GM12878 (cell line): ENCODE results near the gene PLPP3. TPM values are rescaled to one million over a fixed set of nuclear protein-coding genes. Genes with fewer than 3 reads are reported as not detected.
A peak's percentile ranks its signal among the peaks of the same experiment; 100 is the strongest.

ENCODE experiments used
- ATAC-seq: fragments of 200-7000 bp; cut with Tn5 transposase; 3 replicates; pipeline ENCODE4 v1.9.1; 2020; ENCODE audit warnings: mild to moderate bottlenecking, moderate library complexity
- BruUV-seq: library from RNA; stranded (reverse); fragments of 400-500 nt; replicated peaks from 2 replicates; lab custom pipeline; 2021; lab: Mats Ljungman, UMichigan
- CTCF ChIA-PET: fragments of 300-600 bp; sonication (Branson Sonifier 250); formaldehyde crosslinking; extraction: SDS; loops from one replicate; lab custom pipeline; 2021; ENCODE audit warnings: inconsistent platforms; lab: Yijun Ruan, JAX
- POLR2A ChIA-PET: fragments of 350-600 bp; formaldehyde crosslinking; extraction: SDS; loops from one replicate; lab custom pipeline; 2021; ENCODE audit warnings: inconsistent platforms; lab: Charles Lee
- RAD21 ChIA-PET: fragments of 300-600 bp; sonication (Branson Sonifier 250); formaldehyde crosslinking; loops from one replicate; lab custom pipeline; 2023; ENCODE audit warnings: antibody characterized with exemption; ENCODE audit not compliant: unreplicated experiment; lab: Charles Lee
- SMC1A ChIA-PET: fragments of 300-600 bp; sonication (Branson Sonifier 250); formaldehyde crosslinking; loops from one replicate; lab custom pipeline; 2023; ENCODE audit not compliant: unreplicated experiment, uncharacterized antibody; lab: Charles Lee
- DNase-seq: peaks from one replicate; pipeline ENCODE4 v3.0.0-alpha.2; 2011; ENCODE audit warnings: low read depth, low spot score
- FAIRE-seq: peaks from 3 replicates; lab custom pipeline; 2011; peaks lifted over from hg19 to GRCh38; lab: Jason Lieb, UNC
- H2AFZ ChIP-seq: 2 replicates; pipeline ENCODE4 v1.6.0; 2011; ENCODE audit warnings: low read depth, low read length, control low read depth; ENCODE audit not compliant: control insufficient read depth
- H3K27ac ChIP-seq: 2 replicates; pipeline ENCODE4 v1.5.1; 2011; ENCODE audit warnings: control low read depth; ENCODE audit not compliant: control insufficient read depth, insufficient read depth
- H3K27me3 ChIP-seq, 2 experiments: replicated peaks in 1 of 2; 2 replicates each; pipeline versions ENCODE4 v1.6.0 to v1.6.1; 2011; ENCODE audit warnings: low read length in 1 of 2; ENCODE audit not compliant: control insufficient read depth in 2 of 2, insufficient read depth in 2 of 2
- H3K36me3 ChIP-seq, 2 experiments: 2 replicates each; pipeline ENCODE4 v1.5.1; 2011; ENCODE audit warnings: low read length in 1 of 2; ENCODE audit not compliant: control insufficient read depth in 2 of 2, insufficient read depth in 2 of 2
- H3K4me1 ChIP-seq: 2 replicates; pipeline ENCODE4 v1.6.1; 2011; ENCODE audit warnings: mild to moderate bottlenecking, low read length, moderate library complexity, mixed read lengths; ENCODE audit not compliant: control insufficient read depth, insufficient read depth
- H3K4me2 ChIP-seq: 2 replicates; pipeline ENCODE4 v1.6.0; 2011; ENCODE audit warnings: control low read depth; ENCODE audit not compliant: control insufficient read depth, insufficient read depth
- H3K4me3 ChIP-seq: fragments of 200-600 bp; sonication (generic); 2 replicates; pipeline ENCODE4 v1.5.1; 2016
- H3K79me2 ChIP-seq: 2 replicates; pipeline ENCODE4 v1.6.0; 2011; ENCODE audit warnings: low read length; ENCODE audit not compliant: control insufficient read depth, insufficient read depth
- H3K9ac ChIP-seq: 2 replicates; pipeline ENCODE4 v1.8.0; 2011; ENCODE audit warnings: low read length, control low read depth, mixed read lengths; ENCODE audit not compliant: control insufficient read depth, insufficient read depth
- H3K9me3 ChIP-seq: replicated peaks from 3 replicates; pipeline ENCODE4 v1.5.1; 2011; ENCODE audit warnings: mild to moderate bottlenecking, low read length; ENCODE audit not compliant: control insufficient read depth, insufficient read depth
- H4K20me1 ChIP-seq: 2 replicates; pipeline ENCODE4 v1.6.0; 2011; ENCODE audit not compliant: control insufficient read depth, insufficient read depth
- BMI1 ChIP-seq: fragments of 450-650 bp; IDR thresholded peaks from 2 replicates; pipeline ENCODE4 v1.6.1; 2016; ENCODE audit warnings: mild to moderate bottlenecking, moderate library complexity, borderline replicate concordance
- EED ChIP-seq: sonication (generic); IDR thresholded peaks from 2 replicates; pipeline ENCODE4 v1.6.1; 2016; ENCODE audit warnings: antibody characterized with exemption, low read depth
- ETV6 ChIP-seq, 2 experiments: fragments of 450-650 bp in 1 of 2; IDR thresholded peaks in 1 of 2; conservative IDR thresholded peaks in 1 of 2; 2 replicates each; pipeline ENCODE4 v1.6.1; 2014; ENCODE audit warnings: antibody characterized with exemption in 1 of 2, borderline replicate concordance in 1 of 2, low read depth in 1 of 2, mild to moderate bottlenecking in 1 of 2, moderate library complexity in 1 of 2
- JUNB ChIP-seq: IDR thresholded peaks from 2 replicates; pipeline ENCODE4 v1.6.1; 2016; ENCODE audit warnings: antibody characterized with exemption, mild to moderate bottlenecking
- NFIC ChIP-seq: IDR thresholded peaks from 2 replicates; pipeline ENCODE4 v1.6.1; 2012; ENCODE audit warnings: low read depth, mild to moderate bottlenecking, inconsistent platforms, low read length, moderate library complexity
- NR2C1 ChIP-seq: fragments of 450-650 bp; IDR thresholded peaks from 2 replicates; pipeline ENCODE4 v1.6.1; 2017; ENCODE audit warnings: antibody characterized with exemption, mild to moderate bottlenecking, moderate library complexity
- NR2F1 ChIP-seq: fragments of 450-650 bp; conservative IDR thresholded peaks from 2 replicates; pipeline ENCODE4 v1.6.1; 2017; ENCODE audit warnings: mild to moderate bottlenecking
- PML ChIP-seq: IDR thresholded peaks from 2 replicates; pipeline ENCODE4 v1.6.1; 2012; ENCODE audit warnings: low read length, inconsistent platforms
- SPI1 ChIP-seq: IDR thresholded peaks from 2 replicates; pipeline ENCODE4 v1.6.1; 2011; ENCODE audit warnings: low read depth, mild to moderate bottlenecking, low read length, moderate library complexity, borderline replicate concordance; ENCODE audit not compliant: insufficient read depth
- TCF12 ChIP-seq: IDR thresholded peaks from 2 replicates; pipeline ENCODE4 v1.6.1; 2011; ENCODE audit warnings: low read depth, mild to moderate bottlenecking, low read length
- WGBS: methylation state at CpG from one replicate; pipeline ENCODE4 v1.1.6; 2016; ENCODE audit warnings: low lambda C conversion rate; ENCODE audit not compliant: insufficient replicate concordance, insufficient coverage; ENCODE audit errors: missing lambda C conversion rate; 5-methylcytosine and 5-hydroxymethylcytosine counted together
- in situ Hi-C: fragments of 300-500 bp; cut with MboI; formaldehyde crosslinking; loops from 9 replicates; pipeline ENCODE4 v1.14.3; 2018; ENCODE audit warnings: mixed read lengths
- intact Hi-C: fragments of 100-400 bp; cut with micrococcal nuclease; formaldehyde crosslinking; loops from one replicate; pipeline ENCODE4 v1.14.2; 2022; ENCODE audit not compliant: unreplicated experiment
- polyA plus RNA-seq, 11 experiments: library from polyadenylated mRNA; depleted of rRNA in 4 of 11; unstranded in 6 of 11; stranded (reverse) in 5 of 11; fragments of >200 nt; fragmentation: Nextera tagmentation in 4 of 11; fragmentation: Illumina TruSeq in 1 of 11; extraction: Ambion mirVana in 4 of 11; extraction: Trizol in 1 of 11; gene quantifications; 1 replicate in 1 of 11; 2 replicates in 10 of 11; pipeline versions ENCODE4 v1.2.1 to v1.2.3, GENCODE V29; 2011 to 2016; ENCODE audit warnings: inconsistent platforms in 2 of 11, missing spikeins in 2 of 11, low read depth in 1 of 11
- total RNA-seq, 4 experiments: library from RNA; depleted of rRNA in 3 of 4; stranded (reverse); fragments of >200 nt in 3 of 4; fragmentation: Illumina TruSeq in 1 of 4; extraction: Trizol in 1 of 4; gene quantifications; 2 replicates each; pipeline versions ENCODE4 v1.2.1 to v1.2.3, GENCODE V29; 2013 to 2021
- TF ChIP-seq, protein P1 (sequence below): fragments of 450-650 bp; formaldehyde crosslinking; IDR thresholded peaks from 2 replicates; pipeline ENCODE4 v1.4.0; 2022; ENCODE audit warnings: mild to moderate bottlenecking, moderate library complexity
- TF ChIP-seq, protein P2 (sequence below): IDR thresholded peaks from 2 replicates; pipeline ENCODE4 v1.6.1; 2012; ENCODE audit warnings: low read depth, low read length, improper control_type of control experiment
- TF ChIP-seq, protein P3 (sequence below): IDR thresholded peaks from 2 replicates; pipeline ENCODE4 v1.6.1; 2011; ENCODE audit warnings: borderline replicate concordance, low read depth, mild to moderate bottlenecking, moderate library complexity, low read length; ENCODE audit not compliant: insufficient read depth, poor library complexity, severe bottlenecking

The PLPP3 gene
- total and polyA plus RNA-seq, 10 of the 15 experiments (the other 5 are each of a cell fraction or from before 2014, with no cell fraction given) = 6.4 to 26.8 (median 9.5) TPM

DNA sequence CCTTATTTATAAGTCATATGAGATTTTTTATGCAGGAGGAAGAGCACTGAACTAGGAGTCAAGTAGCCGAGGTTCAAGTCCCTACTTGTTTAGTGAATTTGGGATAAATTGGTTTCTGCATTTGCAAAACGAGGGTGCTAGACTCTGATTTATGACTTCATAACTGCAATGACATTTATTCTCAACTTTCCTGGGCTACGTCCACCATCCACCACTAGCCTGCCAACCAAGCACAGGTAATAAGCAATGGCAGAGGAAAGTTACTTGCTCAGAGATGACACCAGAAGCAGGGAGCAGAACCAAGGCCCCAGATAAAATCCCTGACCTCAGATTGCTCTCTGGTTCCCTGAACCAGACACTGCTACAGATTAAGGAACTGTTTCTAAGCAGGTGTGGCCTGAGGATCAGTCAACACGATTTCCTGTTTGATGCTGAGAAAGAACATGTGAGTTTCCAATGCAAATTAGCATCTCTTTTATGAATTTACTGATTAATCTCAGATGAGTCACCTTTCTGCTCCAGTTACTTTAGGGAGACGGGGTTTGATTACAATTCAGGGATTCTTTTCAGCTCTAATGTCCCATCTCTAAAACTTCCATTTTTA is 52.7 kb downstream of the PLPP3 start (continued):
- TF ChIP-seq, protein P1, sequence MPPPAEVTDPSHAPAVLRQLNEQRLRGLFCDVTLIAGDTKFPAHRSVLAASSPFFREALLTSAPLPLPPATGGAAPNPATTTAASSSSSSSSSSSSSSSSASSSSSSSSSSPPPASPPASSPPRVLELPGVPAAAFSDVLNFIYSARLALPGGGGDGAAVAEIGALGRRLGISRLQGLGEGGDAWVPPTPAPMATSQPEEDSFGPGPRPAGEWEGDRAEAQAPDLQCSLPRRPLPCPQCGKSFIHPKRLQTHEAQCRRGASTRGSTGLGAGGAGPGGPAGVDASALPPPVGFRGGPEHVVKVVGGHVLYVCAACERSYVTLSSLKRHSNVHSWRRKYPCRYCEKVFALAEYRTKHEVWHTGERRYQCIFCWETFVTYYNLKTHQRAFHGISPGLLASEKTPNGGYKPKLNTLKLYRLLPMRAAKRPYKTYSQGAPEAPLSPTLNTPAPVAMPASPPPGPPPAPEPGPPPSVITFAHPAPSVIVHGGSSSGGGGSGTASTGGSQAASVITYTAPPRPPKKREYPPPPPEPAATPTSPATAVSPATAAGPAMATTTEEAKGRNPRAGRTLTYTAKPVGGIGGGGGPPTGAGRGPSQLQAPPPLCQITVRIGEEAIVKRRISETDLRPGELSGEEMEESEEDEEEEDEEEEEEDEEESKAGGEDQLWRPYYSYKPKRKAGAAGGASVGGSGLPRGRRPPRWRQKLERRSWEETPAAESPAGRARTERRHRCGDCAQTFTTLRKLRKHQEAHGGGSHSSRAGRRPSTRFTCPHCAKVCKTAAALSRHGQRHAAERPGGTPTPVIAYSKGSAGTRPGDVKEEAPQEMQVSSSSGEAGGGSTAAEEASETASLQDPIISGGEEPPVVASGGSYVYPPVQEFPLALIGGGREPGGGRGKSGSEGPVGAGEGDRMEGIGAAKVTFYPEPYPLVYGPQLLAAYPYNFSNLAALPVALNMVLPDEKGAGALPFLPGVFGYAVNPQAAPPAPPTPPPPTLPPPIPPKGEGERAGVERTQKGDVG (CRISPR knock-in tag) = no peak

DNA sequence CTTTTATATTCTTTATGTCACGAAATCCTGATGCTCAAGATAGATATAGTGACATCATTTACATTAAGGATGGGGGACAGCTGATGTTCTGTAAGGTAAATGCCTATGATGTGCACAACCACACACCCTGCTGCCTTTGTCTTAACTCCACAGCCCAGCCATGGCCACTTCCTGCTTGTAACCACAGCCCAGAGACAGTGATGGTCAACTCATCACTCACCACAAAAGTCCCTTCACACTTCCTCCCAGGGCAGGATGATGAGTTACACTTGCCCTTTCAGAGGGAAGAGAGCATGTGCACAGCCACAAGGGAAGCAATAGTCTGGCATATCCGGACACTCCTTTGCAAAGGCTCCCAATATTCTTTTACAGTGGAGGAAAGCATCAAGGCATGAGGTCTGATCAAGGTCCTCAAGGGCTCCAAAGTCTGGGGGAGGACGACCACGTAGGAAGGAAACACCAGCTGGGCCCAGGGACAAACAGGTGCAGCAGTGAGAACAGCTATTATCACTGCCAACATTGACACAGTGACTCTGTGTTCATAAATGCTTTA is 53.8 kb downstream of the PLPP3 start:
- Histone ChIP-seq H2AFZ (no peak overlapping the region; the same call in 1 of the 2 replicates), H3K4me2 (peak overlapping the region; percentile 44; the same call in 1 of the 2 replicates), H3K79me2 (no peaks in the 10 kb centered on the region), H3K27me3 (no peaks in the 10 kb centered on the region), H3K36me3 (no peaks in the 10 kb centered on the region), H4K20me1 (no peaks in the 10 kb centered on the region), H3K9ac (no peak overlapping the region; the same call in 1 of the 2 replicates), H3K27ac (peak overlapping the region; percentile 53; the same call in 1 of the 2 replicates), H3K4me1 (peaks cover 42% of the 10 kb centered on the region), H3K9me3 (no peaks in the 10 kb centered on the region), H3K4me3 (no peak overlapping the region)
- peak; percentile 90 for ATAC-seq
- peak; percentile 79 for DNase-seq
- ChIA-PET POLR2A (interaction anchor here (0.9 to 2.4 kb wide), 5 partner anchors 35 to 62 kb away, joined by 4 to 9 read pairs (median 6); no protein-coding TSS in a partner anchor), SMC1A (interaction anchor here (0.6 to 5.4 kb wide), 22 partner anchors 8 to 392 kb away, joined by 3 to 69 read pairs (median 4); partner anchors contain the start of gene PLPP3), RAD21 (interaction anchor here (0.7 to 12.1 kb wide), 13 partner anchors 10 to 231 kb away, joined by 3 to 174 read pairs (median 5); partner anchors contain the start of gene PLPP3), CTCF (interaction anchor here (0.7 to 12.4 kb wide), 5 partner anchors 13 to 78 kb away, joined by 3 to 116 read pairs (median 7); partner anchors contain the start of gene PLPP3)
- in situ Hi-C loops (no loop called here), intact Hi-C loops (loop anchor here (1.0 to 5.0 kb wide), 5 partner anchors 39 to 478 kb away; partner anchors contain the start of gene PLPP3)
- peak; percentile 7 for FAIRE-seq
- BruUV-seq = no TSS peak
- 0% methylated on average over 4 of the region's 4 CpGs for WGBS
- peak; percentile 89 for TF ChIP-seq NR2F1
- TF ChIP-seq, protein P2, sequence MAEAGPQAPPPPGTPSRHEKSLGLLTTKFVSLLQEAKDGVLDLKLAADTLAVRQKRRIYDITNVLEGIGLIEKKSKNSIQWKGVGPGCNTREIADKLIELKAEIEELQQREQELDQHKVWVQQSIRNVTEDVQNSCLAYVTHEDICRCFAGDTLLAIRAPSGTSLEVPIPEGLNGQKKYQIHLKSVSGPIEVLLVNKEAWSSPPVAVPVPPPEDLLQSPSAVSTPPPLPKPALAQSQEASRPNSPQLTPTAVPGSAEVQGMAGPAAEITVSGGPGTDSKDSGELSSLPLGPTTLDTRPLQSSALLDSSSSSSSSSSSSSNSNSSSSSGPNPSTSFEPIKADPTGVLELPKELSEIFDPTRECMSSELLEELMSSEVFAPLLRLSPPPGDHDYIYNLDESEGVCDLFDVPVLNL = no peak
- TF ChIP-seq EED = peak; percentile 99
- peak; percentile 95 for TF ChIP-seq NFIC
- TF ChIP-seq JUNB = peak; percentile 52
- peak; percentile 59; the same call in 1 of the 2 replicates for TF ChIP-seq TCF12
- no peak for TF ChIP-seq BMI1
- TF ChIP-seq, protein P3, sequence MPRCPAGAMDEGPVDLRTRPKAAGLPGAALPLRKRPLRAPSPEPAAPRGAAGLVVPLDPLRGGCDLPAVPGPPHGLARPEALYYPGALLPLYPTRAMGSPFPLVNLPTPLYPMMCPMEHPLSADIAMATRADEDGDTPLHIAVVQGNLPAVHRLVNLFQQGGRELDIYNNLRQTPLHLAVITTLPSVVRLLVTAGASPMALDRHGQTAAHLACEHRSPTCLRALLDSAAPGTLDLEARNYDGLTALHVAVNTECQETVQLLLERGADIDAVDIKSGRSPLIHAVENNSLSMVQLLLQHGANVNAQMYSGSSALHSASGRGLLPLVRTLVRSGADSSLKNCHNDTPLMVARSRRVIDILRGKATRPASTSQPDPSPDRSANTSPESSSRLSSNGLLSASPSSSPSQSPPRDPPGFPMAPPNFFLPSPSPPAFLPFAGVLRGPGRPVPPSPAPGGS = peak; percentile 81
- no peak for TF ChIP-seq PML
- no peak for TF ChIP-seq NR2C1
- TF ChIP-seq ETV6 (conservative IDR thresholded peaks at IDR 0.05 in 1 of 2, IDR thresholded peaks at IDR 0.05 in 1 of 2; ENCODE audit: borderline replicate concordance in 1 of 2, low read depth in 1 of 2) = peak in 1 of 2 experiments; percentile 99; a peak in 2 of 4 replicates
- TF ChIP-seq SPI1 = peak; percentile 92
